HG03439 (cell line): ENCODE measurements around the gene ACADVL.
A peak's percentile ranks its signal among the peaks of the same experiment; 100 is the strongest.
"Not testable (repeated sequence)": the region's sequence is repeated elsewhere in the genome, so short reads cannot be mapped to it uniquely, and the experiment has no call there.

ENCODE experiments used
- ATAC-seq: cut with Tn5 transposase; IDR thresholded peaks from one replicate; pipeline ENCODE4 v1.9.1; 2021; ENCODE audit warnings: mild to moderate bottlenecking, moderate library complexity; ENCODE audit not compliant: unreplicated experiment

ACADVL gene

DNA sequence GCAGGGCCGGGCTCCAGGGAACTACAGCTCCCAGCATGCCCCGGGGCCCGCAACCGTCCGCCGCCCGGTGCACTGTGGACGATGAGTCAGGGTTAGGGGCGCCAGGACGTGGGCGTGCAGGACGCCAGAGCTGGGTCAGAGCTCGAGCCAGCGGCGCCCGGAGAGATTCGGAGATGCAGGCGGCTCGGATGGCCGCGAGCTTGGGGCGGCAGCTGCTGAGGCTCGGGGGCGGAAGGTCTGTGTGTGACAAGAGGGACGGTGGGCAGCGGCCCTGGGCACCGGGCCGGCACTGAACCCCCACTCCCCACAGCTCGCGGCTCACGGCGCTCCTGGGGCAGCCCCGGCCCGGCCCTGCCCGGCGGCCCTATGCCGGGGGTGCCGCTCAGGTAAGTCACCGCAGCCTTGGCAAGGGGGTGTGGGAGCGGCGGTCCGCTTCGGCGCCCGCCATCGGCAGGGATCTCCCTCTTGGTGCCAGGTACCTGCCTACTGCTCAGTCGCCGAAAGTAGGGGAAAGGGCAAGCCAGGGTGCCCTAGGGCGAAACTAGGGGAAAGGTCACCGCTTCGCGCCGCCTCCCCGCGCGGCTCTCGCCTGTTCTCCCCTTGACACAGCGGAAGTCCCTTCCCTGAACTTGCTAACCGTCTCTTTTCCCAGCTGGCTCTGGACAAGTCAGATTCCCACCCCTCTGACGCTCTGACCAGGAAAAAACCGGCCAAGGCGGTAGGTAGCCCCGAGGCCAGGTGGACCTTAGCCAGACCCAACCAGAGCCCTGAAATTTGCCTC, at the start of gene ACADVL, which contains the start of gene DLG4:
Gene ACADVL (plus strand): TSS at position 127 of the 781 bp plus-strand sequence. CDS start 47 bp downstream, at position 174.
Gene DLG4 (minus strand): TSS at position 25 of the 781 bp plus-strand sequence.
- peak; percentile 58 for ATAC-seq

DNA sequence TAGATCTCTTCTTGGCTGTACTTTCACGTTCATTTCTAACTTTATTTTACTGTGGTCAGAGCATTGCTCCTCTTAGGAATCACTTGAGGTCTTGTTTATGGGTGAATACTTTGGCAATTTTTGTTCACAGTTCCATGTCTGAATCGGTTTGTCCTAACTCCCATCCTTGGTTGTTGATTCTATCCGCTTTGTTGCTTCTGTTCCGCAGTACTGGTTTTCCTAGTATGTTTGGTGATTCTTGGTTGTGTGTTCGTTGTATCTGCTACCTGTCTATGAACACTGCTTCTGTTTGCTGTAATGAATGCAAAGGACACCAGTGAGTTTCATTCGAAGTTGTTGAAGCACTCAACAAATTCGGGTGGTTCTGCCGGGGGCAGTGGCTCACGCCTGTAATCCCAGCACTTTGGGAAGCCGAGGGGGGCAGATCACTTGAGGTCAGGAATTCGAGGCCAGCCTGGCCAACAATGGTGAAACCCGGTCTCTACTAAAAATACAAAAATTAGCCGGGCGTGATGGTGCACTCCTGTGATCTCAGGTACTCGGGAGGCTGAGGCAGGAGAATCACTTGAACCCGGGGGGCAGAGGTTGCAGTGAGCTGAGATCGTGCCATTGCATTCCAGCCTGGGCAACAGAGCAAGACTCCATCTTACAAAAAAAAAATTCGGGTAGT, 47.1 kb upstream of the ACADVL start:
- not testable (repeated sequence) for ATAC-seq

GRCh38 chr17:7173687-7174602, 45.8 kb upstream of the ACADVL start:
- ATAC-seq = no peak

DNA sequence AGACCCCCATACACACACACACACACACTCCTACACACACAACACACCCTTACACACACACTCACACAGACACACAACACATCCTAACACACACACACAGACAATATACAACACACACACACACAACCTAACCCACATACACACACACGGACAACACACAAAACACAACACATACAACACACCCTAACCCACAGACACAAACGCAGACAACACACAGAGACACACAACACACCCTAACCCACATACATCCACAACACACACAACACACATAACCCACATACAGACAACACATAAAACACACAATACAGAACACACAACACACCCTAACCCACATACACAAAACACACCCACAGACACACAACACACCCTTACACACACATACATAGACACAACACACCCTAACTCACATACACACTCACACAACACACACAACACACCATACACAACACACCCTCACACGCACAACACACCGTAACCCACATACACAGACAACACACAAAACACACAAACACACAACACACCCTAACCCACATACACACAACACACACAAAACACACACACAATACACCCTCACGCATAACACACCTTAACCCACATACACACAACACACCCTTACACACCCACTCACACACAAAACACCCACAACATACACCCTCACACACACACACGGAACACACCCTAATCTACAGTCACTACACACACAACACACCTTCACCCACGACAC, 45.0 kb upstream of the ACADVL start:
- no peak for ATAC-seq

GRCh38 chr17:7175330-7175733, 44.4 kb upstream of the ACADVL start:
- ATAC-seq = no peak

- no peak for ATAC-seq
These were observed 43.5 kb upstream of the ACADVL start for GRCh38 chr17:7176107-7176840.

DNA sequence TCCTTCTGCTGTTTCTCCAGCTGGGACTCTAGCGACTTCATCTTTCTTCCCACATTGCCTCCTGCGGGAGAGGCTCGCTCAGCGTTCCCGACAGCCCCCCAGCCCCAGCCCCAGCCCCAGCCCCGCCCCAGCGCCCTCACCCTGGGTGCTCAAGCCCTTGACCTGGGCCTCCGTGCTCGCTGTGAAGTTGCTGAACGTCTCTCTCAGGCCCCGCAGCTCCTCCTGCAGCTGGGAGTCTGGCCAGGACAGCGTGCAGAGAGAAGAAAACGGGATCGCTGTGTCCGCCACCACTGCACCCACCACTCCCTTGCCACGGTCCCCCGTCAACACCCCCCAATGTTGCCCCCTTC, 42.9 kb upstream of the ACADVL start:
- no peak for ATAC-seq

DNA sequence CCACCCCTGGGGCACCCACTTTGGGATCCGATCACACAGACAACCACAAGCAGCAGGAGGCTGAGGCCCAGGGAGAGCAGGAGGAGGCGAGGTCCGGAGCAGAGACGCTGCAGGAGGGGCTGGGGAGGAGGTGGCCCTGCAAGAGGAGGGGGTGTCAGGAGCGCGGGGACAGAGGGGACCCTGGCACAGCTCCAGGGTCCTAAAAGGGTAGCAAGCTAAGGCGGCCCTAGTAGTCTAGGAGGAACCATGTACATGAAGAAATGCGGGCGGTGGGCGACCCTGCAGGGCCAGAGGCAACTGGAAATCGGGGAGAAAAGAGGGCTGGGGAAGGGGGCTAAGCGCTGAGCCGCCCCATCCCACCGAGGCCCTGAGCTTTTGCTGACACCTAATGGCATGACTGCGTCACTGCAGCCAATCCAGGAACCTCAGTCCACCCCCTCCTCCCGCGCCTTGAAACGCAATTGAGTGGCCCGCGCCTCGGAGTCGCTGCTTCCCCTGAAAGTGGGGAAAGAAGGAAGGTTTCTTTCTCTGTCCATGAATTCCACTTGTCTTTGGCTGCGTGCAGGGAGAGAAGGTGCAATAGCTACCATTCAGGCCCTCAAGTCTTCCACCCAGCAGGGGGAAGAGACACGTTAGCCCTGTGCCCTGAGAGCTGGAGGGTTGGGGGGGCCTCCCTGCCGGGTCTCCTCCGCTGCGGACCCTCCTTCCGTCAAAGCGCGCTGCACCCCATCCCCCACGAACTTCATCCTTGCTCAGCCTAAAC, 42.4 kb upstream of the ACADVL start:
- ATAC-seq = no peak

GRCh38 chr17:7177954-7178477, 41.7 kb upstream of the ACADVL start:
- no peak for ATAC-seq

DNA sequence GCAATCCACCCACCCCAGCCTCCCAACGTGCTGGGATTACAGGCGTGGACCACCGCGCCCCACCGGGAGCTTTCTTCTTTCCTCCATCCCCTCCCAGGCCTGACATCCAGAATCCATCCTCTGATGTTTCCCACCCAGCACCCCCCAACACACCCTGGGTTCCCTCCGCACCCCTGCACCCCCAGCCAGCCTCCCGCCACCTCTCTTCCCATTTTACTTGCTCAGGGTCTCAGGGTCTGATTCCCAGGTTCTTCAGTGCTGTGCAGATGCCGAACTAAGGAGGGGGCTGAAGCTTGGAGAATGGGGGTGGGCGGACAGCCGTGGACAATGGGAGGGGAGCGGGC, 40.8 kb upstream of the ACADVL start:
- no peak for ATAC-seq

DNA sequence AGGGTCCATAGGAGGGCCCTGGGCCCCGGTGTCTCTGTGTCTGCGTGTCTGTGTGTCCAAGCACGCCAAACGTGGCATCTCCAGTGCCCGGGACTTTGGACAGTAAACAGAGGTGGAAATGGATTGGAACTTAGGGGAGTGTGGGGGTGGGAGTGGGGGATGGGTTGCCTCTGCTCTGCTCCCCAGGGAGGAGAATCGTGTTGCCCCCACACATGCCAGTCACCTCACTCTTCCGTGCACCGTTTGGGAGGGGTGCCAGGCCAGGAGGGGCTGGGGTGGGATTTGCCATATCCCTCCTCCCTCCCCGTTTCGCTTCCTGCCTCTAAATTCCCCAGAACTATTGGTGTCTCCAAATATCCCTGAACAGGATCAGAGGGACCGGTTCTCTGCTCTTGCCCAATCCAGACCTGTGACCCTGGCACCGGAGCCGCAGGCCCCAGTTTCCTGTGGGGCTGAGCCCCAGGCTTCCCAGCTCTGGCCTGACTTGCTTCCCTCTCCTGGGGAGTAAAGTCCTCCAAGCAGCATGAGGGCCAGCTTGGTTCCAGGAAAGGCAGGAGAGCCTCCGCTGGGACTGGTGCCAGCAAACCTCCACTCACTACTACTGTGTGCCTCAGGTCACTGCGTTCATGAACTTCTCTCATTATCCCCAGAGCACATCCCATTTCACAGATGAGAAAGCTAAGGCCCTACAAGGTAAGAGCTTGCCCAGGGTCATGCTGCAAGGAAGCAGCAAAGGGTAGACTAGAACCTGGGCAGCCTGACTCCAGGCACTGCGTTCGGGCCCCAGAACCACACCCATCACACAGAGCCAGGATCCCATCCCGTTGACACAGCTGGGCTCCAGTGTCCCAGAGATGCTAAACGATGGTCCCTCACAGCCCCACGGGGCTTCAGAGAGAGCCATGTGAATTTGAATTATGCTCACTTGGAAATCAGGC, 40.2 kb upstream of the ACADVL start, which contains the start of gene ASGR1:
Gene ASGR1 (minus strand): TSS at position 54 of the 938 bp plus-strand sequence. CDS start 807 bp downstream, outside the sequence.
- no peak for ATAC-seq

- not testable (repeated sequence) for ATAC-seq
These were observed 37.6 kb upstream of the ACADVL start for GRCh38 chr17:7182101-7182500.

DNA sequence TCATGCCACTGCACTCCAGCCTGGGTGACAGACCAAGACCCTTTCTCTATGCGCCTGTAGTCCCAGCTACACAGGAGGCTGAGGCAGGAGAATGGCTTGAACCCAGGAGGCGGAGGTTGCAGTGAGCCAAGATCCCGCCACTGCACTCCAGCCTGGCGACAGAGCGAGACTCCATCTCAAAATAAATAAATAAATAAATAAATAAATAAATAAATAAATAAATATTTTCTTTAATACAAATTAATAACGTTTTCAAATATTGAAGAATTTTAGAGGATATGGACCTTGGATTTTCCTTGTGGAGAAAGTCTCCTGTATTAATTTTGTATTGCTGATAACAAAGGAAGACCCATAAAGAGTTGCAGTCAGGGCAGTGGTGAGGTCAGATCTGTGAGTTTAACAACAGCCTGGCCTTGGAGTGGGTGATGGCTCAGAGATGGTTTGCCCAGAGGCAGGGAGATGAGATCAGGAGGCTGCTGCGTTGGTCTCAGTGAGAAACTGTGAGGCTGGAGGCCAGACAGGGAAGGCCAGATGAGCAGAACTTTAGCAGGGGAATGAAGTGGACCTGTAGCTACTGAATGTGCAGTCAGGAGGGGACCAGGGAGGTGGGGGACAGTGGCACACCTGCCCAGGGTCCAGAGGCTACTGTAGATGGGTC, 36.2 kb upstream of the ACADVL start:
- no peak for ATAC-seq

DNA sequence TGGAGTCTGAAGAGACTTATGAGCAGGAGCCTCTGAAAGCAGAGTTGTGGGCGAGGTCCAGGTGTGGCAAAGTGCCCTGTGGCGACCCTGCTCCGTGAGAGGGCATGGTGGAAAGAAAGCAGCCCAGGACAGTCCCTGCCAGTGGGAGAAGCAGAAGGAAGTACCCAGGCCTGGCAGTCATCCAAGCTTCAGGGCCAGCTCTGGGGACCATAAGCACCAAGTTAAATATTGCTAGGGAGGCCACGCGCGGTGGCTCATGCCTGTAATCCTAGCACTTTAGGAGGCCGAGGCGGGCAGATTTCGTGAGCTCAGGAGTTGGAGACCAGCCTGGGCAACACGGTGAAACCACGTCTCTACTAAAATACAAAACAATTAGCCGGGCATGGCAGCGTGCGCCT, 35.6 kb upstream of the ACADVL start:
- ATAC-seq = no peak

DNA sequence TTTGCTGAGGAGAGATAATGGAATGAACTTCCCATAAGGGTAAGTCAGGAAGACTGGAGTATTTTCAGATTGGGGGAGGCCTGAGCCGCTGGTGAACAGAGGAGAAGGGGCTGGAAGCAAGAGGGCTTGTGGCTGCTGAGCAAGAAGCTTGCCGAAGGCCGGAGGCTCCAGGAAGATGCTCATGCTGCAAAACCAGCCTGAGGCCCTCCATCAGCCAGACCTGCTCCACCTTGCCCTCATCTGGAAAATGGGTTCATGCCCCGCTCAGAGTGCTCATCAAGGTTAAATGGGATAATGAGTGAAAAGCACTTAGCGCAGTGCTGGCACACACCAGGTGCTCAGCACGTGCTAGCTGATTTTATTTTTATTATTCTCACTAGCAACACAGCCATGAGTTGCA, 35.1 kb upstream of the ACADVL start:
- ATAC-seq = no peak

- ATAC-seq = no peak
These were observed 33.5 kb upstream of the ACADVL start for GRCh38 chr17:7186241-7186640.

GRCh38 chr17:7190276-7190917, 29.3 kb upstream of the ACADVL start:
- no peak for ATAC-seq
